Stimulated activated CD4-positive, alpha-beta T cell treated with anti-CD3 and anti-CD28 coated beads, TNF-alpha, amount 100 ng/mL, for 1 hour (primary cell): ENCODE results near the gene GAB4.
"Not testable (repeated sequence)": the region's sequence is repeated elsewhere in the genome, so short reads cannot be mapped to it uniquely, and the experiment has no call there.

ENCODE experiments used
- DNase-seq, 3 donors: peaks; one replicate each; pipeline ENCODE4 v3.0.0-alpha.2; 2020; ENCODE audit warnings: low read depth in 3 of 3, low spot score in 1 of 3

Gene GAB4

GRCh38 chr22:16960220-16960883 is 47.7 kb downstream of the GAB4 start:
- DNase-seq, result no peak

DNA sequence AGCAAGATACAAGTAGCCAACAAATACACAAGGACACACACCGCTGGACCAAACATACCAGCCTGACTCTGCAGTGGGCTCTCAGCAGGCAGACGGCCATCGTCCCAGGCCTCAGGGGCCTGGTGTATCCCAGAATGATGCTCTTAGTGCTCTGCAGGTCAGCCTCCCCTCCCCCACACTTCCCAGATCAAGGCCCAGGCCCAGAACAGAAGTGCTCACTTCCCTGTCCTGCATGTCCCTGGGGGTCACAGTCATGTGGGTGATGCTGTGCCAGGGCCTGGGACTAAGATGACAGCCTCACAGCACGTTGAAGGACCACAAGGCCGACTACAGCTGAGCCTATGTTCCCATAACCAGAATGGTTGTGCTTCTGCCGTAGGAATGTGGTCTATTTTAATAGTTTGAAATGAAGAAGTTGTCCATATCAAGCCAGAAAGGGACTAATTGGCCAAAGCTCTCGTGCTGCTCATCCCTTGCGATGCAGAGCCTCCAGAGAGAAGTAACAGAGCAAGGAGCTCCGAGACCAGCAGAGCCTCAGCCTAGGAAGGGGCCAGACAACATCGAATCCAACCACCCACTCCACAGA is 48.6 kb downstream of the GAB4 start:
- no peak for DNase-seq

DNA sequence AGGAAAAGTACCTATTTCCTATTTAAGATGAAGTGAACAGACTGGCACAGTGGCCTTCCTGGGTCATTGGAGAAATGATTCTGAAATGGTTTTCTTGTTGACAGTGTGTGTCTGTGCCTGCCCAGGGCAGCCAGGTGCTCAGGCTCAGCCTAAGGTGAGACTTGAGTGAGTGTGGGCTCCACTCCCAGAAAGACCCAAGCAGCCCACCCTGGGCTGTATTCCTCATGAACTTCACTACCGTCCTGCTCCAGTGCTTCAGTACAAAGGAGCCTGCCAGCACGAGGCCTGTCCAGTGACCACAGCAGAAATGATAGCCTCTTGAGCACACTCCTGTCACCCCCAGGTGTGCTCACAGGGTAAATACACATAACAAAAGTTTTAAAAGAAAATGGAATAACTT is 49.5 kb downstream of the GAB4 start:
- DNase-seq, result no peak

GRCh38 chr22:16957781-16958180 is 50.2 kb downstream of the GAB4 start:
- no peak for DNase-seq

DNA sequence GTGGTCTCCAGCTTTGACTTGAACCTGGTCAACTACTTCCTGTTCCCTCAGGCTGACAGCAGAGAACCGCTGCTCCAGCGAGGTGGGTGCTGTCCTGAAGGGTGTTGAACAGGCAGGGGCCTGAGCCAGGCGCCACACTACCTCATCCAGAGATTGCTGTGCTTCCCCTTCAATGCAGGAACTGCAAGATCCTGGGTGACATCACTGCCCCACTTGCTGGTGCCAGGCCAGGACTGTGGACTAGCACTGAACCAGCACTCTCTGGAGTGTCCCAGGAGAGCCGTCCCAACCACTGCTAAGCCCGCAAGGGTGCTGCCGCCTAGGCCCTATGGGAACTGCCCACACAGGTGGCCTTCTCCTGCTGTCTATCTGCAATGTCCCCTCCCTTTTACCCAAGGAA is 51.7 kb downstream of the GAB4 start:
- no peak for DNase-seq

DNA sequence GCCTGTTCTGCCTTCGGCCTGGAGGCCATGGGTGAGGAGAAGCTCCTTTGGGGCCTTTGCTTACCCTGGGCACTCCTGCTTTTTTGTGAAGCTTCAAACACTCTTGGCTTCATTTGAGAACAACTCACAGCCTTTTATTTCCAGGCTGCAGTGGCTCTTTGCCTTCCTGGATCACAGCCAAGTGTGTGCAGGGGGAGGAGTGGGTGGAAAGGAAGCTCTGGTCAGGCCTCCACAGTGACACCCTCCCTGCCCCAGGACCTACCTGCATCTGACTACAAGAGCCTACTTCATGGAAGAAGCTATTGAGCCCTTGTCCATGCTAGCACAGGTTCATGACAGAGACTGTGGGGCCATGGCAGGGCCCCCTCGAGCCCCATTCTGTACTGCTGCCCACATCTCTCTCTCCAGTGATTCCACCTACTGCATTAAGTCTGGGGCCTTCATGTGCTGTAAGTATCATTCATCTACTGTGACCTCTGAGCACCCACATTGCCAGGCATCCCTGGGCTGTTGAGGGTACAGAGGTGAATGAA is 52.3 kb downstream of the GAB4 start:
- DNase-seq, result no peak

DNA sequence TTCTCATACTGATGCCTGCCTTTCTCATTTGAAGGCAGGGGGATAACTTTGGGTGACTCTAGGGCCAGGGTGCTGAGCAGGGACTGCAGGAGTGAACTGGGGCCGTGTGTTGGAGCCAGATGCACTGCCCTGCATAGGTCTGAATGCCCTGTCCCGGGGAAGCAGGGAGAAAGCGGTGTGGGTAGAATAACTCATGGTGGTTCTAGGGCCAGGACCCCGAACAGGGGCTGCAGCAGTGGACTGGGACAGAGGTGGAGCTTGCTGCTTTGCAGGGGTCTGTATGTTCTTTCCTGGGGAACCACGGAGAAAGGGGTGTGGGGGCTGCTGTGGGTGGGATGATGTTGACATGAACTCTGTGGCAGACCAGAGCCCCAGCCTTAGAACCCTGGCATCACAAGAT is 52.9 kb downstream of the GAB4 start:
- no peak for DNase-seq

DNA sequence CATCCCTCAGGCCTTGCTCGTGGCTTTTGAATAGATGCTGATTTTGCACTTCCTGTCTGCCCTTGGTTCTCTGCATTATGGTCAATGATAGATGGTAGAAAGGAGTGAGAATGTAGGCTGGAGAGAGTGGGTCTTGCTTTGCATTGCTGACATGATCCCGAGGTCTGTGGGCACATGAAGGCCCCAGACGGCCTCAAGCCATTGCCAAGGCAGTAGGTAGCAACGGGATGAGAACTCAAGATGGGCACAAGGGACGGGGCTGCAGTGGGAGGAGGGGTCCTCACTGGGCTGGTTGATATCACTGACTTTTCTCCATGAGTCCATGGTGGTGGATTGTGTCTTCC is 54.0 kb downstream of the GAB4 start:
- DNase-seq, result no peak

- DNase-seq, result no peak
These were observed 54.6 kb downstream of the GAB4 start for GRCh38 chr22:16953206-16954059.

- no peak for DNase-seq
These were observed 58.5 kb downstream of the GAB4 start for GRCh38 chr22:16949561-16949960.

GRCh38 chr22:16937811-16938210 is 70.2 kb downstream of the GAB4 start:
- no peak for DNase-seq

- DNase-seq, result not testable (repeated sequence)
These were observed 70.8 kb downstream of the GAB4 start for GRCh38 chr22:16937209-16937608.

DNA sequence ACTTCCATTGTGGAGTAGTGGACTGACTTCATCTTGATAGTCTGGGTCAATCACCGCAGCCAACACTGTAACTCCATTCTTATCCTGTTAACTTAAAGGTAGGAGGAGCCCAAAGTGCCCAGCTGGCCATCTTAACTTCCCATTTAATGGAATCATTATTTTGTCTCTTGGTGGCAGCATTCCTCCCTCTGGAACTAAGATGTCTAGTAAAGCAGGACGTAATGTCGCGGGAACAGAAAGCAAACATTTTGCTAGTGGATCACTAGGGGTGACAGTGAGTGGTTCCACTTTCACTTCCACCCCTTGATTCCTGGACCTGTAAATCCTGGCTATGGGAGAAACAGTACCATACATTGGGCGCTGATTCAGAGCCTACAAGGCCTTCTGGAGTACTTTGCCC is 71.4 kb downstream of the GAB4 start:
- DNase-seq, result no peak

DNA sequence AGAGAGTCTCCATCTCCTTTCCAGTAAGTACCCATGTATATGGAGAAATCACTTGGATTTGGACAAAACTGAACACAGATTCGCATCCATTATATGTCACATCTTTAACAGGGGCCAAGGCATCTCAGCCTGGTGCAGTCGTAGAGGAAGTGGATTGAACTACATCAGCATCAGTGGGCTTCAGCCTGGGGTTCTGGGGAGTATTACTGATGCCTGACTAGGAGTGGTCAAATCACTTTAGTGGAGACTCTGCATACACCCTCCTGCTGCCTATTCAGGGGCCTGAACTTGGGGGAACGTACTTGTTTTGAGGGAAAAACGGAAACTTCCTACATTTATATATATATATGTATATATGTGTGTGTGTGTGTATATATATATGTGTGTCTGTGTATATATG is 72.8 kb downstream of the GAB4 start:
- DNase-seq, result no peak

DNA sequence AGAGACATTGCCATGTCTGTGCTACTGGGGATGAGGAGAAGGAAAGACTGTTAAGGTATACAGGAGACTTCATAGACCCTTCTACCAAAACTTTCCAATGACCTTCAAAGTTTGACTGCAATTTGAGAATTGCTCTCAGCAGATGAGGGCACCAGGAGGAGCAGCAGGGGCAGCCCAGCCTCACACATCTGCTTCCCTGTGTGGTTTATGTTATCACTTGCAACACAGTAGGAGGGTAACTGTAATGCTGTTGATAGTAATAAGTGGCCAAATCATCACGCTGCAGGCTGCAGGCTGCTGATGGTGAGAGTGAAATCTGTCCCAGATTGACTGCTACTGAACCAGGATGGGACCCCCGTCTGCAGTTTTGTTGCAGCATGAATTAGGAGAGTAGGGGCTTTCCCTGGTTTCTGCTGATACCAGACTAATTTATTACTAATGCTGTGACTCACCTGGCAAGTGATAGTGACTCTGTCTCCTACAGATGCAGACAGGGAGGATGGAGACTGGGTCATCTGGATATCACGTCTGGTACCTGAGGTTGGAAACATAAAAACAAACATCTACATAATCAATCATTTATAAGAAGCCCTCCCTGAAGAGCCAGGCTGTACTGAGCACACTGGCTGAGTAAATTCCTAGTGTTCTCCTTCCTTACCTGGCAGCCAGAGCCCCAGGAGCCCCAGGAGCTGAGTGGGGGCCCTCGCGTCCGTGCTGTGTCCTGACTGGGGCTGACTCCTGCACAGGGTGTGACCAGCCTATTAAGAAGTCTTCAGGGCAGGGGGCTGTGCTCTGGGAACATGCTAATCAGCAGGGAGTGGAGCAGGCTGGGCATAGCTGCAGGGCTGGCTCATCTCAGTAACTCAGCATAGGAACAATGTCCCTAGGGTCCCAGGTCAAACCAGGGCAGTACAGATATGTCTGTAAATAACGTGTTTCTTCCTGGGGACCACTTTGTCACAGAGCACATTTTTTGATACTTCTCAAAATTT is 74.4 kb downstream of the GAB4 start:
- DNase-seq, result no peak

- no peak for DNase-seq
These were observed 75.4 kb downstream of the GAB4 start for GRCh38 chr22:16932577-16932976.

DNA sequence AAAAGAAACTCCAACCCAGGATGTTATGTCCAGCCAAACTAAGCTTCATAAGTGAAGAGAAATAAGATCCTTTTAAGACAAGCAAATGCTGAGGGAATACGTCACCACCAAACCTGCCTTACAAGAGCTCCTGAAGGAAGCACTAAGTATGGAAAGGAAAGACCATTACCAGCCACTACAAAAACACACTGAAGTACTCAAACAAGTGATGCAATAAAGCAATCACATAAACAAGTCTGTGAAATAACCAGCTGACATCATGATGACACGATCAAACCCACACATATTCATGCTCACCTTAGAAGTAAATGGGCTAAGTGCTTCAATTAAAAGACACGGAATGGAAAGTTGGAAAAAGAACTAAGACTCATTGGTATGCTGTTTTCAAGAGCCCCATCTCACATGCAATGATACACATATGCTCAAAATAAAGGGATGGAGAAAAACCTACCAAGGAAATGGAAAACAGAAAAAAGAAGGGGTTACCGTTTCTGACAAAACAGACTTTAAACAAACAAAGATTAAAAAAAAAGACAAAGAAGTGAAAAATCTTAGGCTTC is 82.5 kb downstream of the GAB4 start:
- DNase-seq, result no peak

DNA sequence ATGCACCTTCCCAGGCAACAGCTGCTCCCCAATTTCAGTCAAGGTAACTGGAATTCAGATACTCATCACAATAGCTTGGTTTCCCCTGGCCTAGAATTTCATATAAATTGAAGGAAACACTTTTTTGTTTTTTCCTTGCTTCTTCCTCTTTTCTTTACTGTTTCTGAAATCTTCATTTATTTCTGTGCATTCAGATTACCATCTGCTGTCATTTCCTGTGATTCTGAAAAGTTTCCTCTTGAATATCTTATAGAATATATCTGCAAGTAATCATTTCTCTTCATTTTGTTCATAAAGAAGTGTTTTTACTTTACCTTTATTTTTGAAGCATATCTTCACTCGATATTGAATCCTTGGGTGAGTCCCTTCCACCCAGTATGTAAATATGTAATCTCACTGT is 85.3 kb downstream of the GAB4 start:
- DNase-seq, result no peak

GRCh38 chr22:16922076-16922475 is 85.9 kb downstream of the GAB4 start:
- DNase-seq, result no peak

DNA sequence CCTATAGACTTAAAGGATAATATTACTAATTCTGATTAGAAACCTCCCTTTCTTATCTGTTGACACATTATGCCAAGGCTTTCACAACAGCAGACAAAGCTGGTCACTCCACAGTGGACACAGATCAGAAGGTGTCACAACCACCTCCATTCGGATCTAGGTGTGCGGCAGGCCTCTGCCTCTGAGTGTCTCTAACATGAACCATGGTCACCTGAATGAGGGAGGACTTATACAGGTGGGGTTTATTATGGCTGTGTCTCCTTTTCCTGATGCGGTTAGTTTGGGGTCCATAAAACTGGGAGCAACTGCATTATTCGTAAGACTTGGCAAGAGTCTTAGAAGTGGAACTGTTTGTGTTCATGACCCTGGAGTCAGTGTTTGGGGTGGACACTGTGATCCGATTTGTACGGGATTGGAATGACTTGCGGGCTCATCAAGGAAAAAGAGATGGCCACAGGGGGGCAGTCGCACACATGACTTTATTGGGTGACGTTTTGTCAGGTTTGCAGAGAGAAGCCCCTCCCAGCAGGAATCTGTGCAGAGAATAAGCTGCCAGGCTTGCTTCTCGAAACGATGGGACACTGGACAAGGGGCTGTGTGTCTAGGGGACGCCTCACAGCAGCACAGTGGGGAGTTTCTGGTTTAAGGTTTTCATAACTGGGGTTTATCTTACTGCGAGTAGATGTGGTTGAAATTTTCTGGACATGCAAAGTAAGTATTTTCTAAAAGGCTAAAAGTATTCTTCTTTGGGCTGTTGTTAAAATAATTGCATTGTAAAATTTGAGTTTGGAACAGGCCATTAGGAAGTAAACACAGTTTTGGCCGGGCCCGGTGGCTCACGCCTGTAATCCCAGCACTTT is 90.6 kb downstream of the GAB4 start:
- peak in 2 of 3 donors; percentile 2 to 41 for DNase-seq
